GM10266 (cell line): ENCODE data around the gene SLC25A1.
"Not testable (repeated sequence)": the region's sequence is repeated elsewhere in the genome, so short reads cannot be mapped to it uniquely, and the experiment has no call there.

Source experiments
- DNase-seq: peaks from one replicate; pipeline ENCODE4 v3.0.0; 2012; ENCODE audit errors: extremely low spot score
- TF ChIP-seq, protein P1 (sequence below): IDR thresholded peaks from 2 replicates; pipeline ENCODE4 v1.5.1; 2012; ENCODE audit warnings: mild to moderate bottlenecking, low read depth; ENCODE audit not compliant: control insufficient read depth, insufficient read depth; ENCODE audit errors: missing control alignments

The SLC25A1 gene

DNA sequence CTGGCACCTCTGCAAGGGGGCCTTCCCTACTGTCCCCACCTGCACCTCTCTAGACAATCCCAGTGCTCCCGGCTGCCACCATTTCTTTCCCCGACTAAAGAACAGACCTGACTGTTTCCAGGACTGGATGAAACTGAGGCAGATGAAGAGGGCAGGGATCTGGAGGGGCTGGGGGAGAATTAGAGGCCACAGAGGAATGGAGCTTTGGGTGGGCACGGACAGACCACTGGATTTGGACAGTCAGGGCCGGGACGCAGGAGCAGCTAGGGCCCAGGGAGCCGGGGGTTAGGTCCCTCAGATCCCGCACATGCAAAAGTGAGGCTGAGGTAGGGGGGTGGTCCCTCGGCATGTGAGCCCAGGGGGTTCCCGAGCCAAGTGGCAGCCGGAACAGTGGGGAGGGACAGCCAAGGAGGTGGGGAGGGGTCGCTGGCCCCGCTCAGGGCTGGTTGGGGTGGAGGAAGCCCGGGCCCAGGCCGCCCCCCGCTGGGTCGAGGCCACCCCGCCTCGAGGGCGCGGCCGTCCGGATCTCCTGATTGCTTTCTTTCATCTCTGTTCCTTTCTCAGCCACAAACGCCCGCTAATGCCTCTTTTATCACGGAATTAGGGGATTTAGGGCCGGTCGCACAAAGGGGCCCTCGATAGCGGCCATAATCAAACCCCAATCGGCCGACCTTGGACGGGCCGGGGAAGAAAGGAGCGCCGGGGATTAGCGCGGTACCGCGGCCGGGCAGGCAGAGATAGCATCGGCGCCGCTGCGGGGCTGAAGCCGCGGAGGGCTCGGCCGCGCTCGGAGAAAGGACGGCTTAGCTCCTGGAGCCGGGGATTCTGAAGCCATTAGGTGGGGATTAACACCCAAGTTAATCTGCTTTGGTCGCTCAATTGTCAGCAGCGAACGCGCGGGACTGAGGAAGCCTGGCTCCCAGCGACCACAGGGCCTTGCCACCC, 9.3 kb downstream of the SLC25A1 start:
- DNase-seq, result no peak
- TF ChIP-seq, protein P1, sequence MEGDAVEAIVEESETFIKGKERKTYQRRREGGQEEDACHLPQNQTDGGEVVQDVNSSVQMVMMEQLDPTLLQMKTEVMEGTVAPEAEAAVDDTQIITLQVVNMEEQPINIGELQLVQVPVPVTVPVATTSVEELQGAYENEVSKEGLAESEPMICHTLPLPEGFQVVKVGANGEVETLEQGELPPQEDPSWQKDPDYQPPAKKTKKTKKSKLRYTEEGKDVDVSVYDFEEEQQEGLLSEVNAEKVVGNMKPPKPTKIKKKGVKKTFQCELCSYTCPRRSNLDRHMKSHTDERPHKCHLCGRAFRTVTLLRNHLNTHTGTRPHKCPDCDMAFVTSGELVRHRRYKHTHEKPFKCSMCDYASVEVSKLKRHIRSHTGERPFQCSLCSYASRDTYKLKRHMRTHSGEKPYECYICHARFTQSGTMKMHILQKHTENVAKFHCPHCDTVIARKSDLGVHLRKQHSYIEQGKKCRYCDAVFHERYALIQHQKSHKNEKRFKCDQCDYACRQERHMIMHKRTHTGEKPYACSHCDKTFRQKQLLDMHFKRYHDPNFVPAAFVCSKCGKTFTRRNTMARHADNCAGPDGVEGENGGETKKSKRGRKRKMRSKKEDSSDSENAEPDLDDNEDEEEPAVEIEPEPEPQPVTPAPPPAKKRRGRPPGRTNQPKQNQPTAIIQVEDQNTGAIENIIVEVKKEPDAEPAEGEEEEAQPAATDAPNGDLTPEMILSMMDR, result no peak

- TF ChIP-seq, protein P1, result no peak
- DNase-seq, result no peak
Observed at GRCh38 chr22:19168088-19168890, 10.2 kb downstream of the SLC25A1 start.

GRCh38 chr22:19167106-19167869, 11.2 kb downstream of the SLC25A1 start:
- no peak for DNase-seq
- TF ChIP-seq, protein P1, result no peak

DNA sequence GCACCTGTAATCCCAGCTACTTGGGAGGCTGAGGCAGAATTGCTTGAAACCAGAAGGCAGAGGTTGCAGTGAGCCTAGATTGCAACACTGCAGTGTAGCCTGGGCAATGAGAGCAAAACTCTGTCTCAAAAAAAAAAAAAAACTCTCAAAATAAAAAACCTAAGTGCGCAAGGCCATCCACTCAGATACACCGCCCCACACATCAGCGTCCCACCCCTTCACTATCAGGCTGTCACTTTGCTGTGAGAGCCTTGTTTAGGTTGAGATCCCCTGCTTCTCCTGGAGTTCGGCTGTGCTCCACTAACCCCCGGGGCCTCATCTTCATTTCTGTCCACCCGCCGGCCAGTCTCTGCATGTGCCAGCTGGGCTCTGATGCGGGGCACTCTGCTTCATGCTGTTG, 12.1 kb downstream of the SLC25A1 start:
- DNase-seq, result no peak
- TF ChIP-seq, protein P1, result no peak

GRCh38 chr22:19164425-19164824, 14.1 kb downstream of the SLC25A1 start:
- no peak for DNase-seq
- TF ChIP-seq, protein P1, result no peak

DNA sequence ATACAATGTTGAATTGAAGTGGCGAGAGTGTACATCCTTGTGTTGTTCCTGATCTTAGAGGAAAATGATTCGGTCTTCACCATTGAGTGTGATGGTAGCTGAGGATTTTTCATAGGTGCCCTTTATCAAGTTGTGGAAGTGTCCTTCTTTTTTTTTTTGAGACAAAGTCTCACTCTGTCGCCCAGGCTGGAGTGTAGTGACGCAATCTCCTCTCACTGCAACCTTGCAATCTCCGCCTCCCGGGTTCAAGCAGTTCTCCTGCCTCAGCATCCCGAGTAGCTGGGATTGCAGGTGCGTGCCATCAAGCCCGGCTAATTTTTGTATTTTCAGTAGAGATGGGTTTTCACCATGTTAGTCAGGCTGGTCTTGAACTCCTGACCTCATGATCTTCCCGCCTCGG, 19.9 kb downstream of the SLC25A1 start:
- not testable (repeated sequence) for DNase-seq

- DNase-seq, result not testable (repeated sequence)
Observed at GRCh38 chr22:19156109-19156508, 22.4 kb downstream of the SLC25A1 start.
